Astrocyte of the spinal cord (primary cell): ENCODE results near the gene NRXN2.

ENCODE experiments used
- DNase-seq: peaks from one replicate; pipeline ENCODE4 v3.0.0; 2011; ENCODE audit warnings: low read depth, low spot score
- H3K4me3 ChIP-seq: 2 replicates; pipeline ENCODE4 v1.5.1; 2011; ENCODE audit warnings: low read depth, mild to moderate bottlenecking, low read length, moderate library complexity
- in situ Hi-C: cut with HindIII; loops from 2 replicates; pipeline ENCODE4 v1.10.0; 2017; ENCODE audit warnings: low sequenced_read_pairs
- TF ChIP-seq, protein P1 (sequence below): IDR thresholded peaks from 2 replicates; pipeline ENCODE4 v1.5.1; 2012; ENCODE audit warnings: low read depth, mild to moderate bottlenecking, low read length, inconsistent platforms

The NRXN2 gene

DNA sequence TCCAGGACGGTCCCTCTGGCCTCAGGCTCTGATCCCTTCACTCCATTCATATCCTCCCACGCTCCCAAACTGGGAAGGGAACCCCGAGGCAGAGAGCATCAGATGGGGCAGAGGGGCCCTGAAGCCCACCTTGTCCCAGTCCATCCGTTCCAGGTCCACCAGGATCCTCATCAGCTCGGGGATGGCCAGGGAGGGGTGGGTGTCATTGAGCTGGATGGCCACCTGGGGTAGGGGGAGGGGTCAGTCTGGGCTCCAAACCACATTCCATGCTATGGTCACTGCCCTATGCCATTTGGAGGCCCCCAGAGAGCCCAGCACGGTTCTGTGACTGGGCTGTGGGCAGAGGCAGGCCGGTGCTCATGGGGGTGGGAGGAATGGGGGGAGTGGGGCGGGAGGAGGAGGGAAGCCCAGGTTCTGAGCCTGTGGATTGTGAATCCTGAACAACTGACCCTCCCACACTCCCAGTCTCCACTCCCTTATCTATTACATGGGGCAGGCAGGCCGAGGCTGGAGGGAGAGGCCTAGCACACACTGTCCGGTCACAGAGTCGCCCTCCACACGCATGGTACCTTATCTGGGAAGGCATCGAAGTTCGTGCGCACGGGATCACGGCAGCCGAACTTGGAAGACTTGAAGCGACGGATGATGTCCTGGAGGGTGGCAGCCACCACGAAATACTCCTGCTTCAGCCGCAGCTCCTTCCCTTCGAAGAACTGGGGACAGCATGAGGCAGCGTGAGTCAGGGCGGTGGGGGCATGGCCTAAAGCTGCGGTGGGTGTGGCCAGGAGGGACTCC, 31.3 kb upstream of the NRXN2 start:
- DNase-seq, result no peak
- in situ Hi-C loops, result no loop called here
- H3K4me3 ChIP-seq, result no peak overlapping the region
- TF ChIP-seq, protein P1, sequence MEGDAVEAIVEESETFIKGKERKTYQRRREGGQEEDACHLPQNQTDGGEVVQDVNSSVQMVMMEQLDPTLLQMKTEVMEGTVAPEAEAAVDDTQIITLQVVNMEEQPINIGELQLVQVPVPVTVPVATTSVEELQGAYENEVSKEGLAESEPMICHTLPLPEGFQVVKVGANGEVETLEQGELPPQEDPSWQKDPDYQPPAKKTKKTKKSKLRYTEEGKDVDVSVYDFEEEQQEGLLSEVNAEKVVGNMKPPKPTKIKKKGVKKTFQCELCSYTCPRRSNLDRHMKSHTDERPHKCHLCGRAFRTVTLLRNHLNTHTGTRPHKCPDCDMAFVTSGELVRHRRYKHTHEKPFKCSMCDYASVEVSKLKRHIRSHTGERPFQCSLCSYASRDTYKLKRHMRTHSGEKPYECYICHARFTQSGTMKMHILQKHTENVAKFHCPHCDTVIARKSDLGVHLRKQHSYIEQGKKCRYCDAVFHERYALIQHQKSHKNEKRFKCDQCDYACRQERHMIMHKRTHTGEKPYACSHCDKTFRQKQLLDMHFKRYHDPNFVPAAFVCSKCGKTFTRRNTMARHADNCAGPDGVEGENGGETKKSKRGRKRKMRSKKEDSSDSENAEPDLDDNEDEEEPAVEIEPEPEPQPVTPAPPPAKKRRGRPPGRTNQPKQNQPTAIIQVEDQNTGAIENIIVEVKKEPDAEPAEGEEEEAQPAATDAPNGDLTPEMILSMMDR, result no peak

DNA sequence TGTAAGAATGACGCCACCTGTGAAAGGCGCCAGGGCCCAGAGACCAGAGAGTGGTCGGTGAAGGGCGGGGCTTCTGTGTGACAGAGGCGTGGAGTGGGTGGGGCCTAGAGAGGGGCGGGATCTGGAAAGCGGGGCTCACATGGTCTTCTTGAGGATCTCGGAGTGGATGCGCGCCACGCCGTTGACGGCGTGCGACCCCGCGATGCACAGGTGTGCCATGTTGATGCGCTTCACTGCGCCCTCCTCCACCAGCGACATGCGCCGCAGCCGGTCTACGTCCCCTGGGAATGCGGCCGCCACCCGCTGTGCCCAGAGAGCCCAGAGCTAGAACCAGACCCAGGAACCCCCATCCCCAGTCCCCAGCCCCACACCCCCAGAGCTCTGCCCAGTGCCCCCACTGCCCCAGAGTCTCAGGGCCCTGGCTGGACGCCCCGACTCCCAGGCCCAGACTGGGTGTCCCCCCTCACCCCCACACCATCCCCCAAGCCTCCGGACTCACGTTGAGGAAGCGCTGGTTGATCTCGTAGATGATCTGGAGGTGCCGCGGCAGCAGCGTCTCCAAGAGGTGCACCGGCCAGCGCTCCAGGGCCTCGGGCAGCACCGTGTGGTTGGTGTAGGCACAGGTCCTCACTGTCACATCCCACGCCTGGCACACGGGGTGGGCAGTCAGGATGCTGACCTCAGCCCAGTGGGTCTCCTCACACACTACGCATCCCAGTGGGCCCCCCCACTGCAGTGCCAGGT, 30.6 kb upstream of the NRXN2 start:
- no peak for DNase-seq
- no peak overlapping the region for H3K4me3 ChIP-seq
- in situ Hi-C loops, result no loop called here
- TF ChIP-seq, protein P1, result no peak

DNA sequence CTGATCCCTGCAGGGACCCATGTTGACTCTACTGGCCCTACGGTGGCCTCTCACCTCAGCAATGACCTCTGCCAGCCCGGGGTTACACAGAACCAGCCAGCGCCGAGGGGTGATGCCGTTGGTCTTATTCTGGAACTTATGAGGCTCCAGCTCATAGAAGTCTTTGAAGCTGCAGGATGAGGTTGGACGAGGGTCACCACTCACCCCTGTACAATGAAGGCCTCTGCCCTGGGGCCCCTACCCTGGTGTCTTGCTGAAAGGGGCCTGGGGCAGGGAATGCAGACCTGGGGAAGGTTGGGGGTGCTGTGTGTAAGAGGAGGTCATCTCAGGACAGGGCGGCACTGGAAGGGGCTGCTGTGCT, 30.0 kb upstream of the NRXN2 start:
- H3K4me3 ChIP-seq, result no peak overlapping the region
- DNase-seq, result no peak
- TF ChIP-seq, protein P1, result no peak
- in situ Hi-C loops, result no loop called here

DNA sequence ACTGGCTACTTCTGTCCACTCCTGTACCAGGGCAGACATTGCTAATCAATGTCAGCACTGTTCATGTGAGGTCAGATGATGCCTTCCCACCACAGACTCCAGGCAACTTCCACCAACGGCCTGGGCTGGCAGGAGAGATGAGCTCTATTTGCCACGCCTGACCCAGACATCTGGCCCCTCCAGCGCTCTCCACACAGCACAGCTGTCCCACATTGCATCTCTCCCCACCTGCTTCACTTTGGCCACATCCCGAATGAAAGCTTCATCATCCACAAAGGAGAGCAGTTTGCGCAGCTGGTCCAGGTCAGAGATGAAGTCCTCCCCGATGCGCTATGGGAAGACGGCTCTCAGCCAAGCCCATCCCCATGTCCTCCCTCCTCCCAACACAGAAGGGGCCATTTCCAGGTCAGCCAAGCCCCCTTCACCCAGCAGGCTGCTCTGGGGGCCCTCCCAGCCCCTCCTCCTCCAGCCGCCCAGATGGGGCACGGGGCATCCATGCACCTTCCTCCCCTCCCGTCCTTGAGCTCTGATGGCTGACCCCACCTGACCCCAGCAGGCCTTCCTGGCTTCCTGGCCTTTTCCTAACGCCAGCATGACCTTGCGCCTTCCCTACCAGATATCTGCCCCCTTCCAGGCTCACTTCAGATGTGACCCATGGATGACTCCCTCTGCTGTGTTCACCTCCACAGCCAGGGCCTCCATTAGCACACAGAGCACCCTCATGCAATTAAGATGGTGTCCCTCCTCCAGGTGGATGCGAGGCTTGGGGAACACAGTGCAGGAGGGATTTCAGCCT, 29.4 kb upstream of the NRXN2 start:
- TF ChIP-seq, protein P1, result no peak
- no peak for DNase-seq
- H3K4me3 ChIP-seq, result no peak overlapping the region
- in situ Hi-C loops, result no loop called here

DNA sequence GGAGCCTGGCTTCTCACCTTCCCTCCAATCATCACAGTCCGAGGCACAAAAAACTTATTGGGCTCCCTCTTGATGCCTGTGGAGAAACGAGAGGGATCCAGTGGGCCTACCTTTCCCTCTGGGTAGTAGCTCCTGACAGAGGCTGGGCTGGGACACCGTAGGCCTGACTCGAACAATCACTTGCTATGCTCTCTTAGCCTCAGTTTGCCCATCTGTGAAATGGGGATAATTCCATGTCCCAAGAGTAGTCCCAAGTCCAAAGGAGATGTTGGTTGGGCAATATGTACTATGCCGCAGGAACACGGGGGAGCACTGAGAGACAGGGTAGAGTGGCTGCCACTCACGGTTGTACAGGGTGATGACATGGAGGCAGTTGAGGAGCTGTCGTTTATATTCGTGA, 28.6 kb upstream of the NRXN2 start:
- in situ Hi-C loops, result no loop called here
- H3K4me3 ChIP-seq, result no peak overlapping the region
- TF ChIP-seq, protein P1, result no peak
- DNase-seq, result no peak

DNA sequence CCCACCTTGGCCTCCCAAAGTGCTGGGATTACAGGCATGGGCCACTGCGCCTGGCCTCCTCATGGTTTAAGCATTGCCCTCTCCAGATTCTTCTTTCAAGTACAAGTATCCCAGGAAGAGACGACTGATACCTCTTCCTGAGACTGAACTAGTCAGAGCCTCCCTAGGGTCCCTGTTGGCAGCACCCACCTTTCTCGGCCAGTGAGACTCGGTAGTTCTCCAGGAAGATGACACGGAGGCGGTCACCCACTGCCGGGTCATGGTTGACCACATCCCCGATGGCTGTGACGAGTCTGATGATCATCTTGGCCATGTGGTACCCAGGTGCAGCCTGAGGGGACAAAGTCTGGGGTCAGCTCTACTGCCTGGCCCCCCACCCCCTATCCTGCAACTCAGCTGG, 28.1 kb upstream of the NRXN2 start:
- no peak overlapping the region for H3K4me3 ChIP-seq
- no peak for DNase-seq
- in situ Hi-C loops, result no loop called here
- TF ChIP-seq, protein P1, result no peak
